Neural cell (in vitro differentiated cells): ENCODE data around the gene AKT3. TPM values are rescaled to one million over a fixed set of nuclear protein-coding genes. Genes with fewer than 3 reads are reported as not detected.

Source experiments
- H2AFZ ChIP-seq: fragments of 200-600, 300-800 bp; sonication (generic), shearing (Covaris generic); 2 replicates; pipeline ENCODE4 v1.6.0; 2014; ENCODE audit warnings: low read depth, mild to moderate bottlenecking, antibody characterized with exemption, low read length, moderate library complexity
- H3F3A ChIP-seq: fragments of 200-600 bp; shearing (Covaris generic); 2 replicates; pipeline ENCODE4 v1.6.1; 2016; ENCODE audit warnings: mild to moderate bottlenecking, moderate library complexity, mixed read lengths, antibody characterized with exemption, low read length; ENCODE audit not compliant: insufficient read depth, poor library complexity, severe bottlenecking
- H3K27ac ChIP-seq: fragments of 200-600, 300-800 bp; sonication (generic), shearing (Covaris generic); 2 replicates; pipeline ENCODE4 v1.5.1; 2014; ENCODE audit warnings: mild to moderate bottlenecking, low read length, moderate library complexity
- H3K27me3 ChIP-seq: fragments of 300-800, 200-600 bp; sonication (generic), shearing (Covaris generic); 2 replicates; pipeline ENCODE4 v1.6.0; 2014; ENCODE audit warnings: mild to moderate bottlenecking, low read depth, low read length, moderate library complexity; ENCODE audit not compliant: insufficient read depth
- H3K36me3 ChIP-seq: fragments of 300-800, 200-600 bp; sonication (generic), shearing (Covaris generic); 2 replicates; pipeline ENCODE4 v1.5.1; 2014; ENCODE audit warnings: mild to moderate bottlenecking, antibody characterized with exemption, low read length, moderate library complexity; ENCODE audit not compliant: insufficient read depth
- H3K4me2 ChIP-seq: fragments of 300-800, 200-600 bp; sonication (generic), shearing (Covaris generic); 2 replicates; pipeline ENCODE4 v1.6.0; 2014; ENCODE audit warnings: mild to moderate bottlenecking, low read length
- H3K4me3 ChIP-seq: fragments of 300-800, 200-600 bp; sonication (generic), shearing (Covaris generic); 2 replicates; pipeline ENCODE4 v1.5.1; 2014; ENCODE audit warnings: mild to moderate bottlenecking, low read length, moderate library complexity
- H3K79me2 ChIP-seq: fragments of 200-600 bp; shearing (Covaris generic); replicated peaks from 2 replicates; pipeline ENCODE4 v1.6.0; 2014; ENCODE audit warnings: mild to moderate bottlenecking, low read length, moderate library complexity; ENCODE audit not compliant: insufficient read depth
- H3K9ac ChIP-seq: fragments of 300-800, 200-600 bp; sonication (generic), shearing (Covaris generic); 2 replicates; pipeline ENCODE4 v1.6.1; 2016; ENCODE audit warnings: mild to moderate bottlenecking, low read length, mixed read lengths
- H3K9me2 ChIP-seq: fragments of 200-600 bp; shearing (Covaris generic); 2 replicates; pipeline ENCODE4 v1.6.1; 2016; ENCODE audit warnings: mild to moderate bottlenecking, low read length, mixed read lengths; ENCODE audit not compliant: insufficient read depth
- H3K9me3 ChIP-seq: fragments of 200-600, 300-800 bp; sonication (generic), shearing (Covaris generic); 2 replicates; pipeline ENCODE4 v1.6.1; 2016; ENCODE audit warnings: mild to moderate bottlenecking, mixed run types, low read length, moderate library complexity, mixed read lengths
- H4K20me1 ChIP-seq: fragments of 200-600 bp; shearing (Covaris generic); 2 replicates; pipeline ENCODE4 v1.6.1; 2016; ENCODE audit warnings: mild to moderate bottlenecking, mixed run types; ENCODE audit not compliant: insufficient read depth
- EP300 ChIP-seq: fragments of 450-650 bp; conservative IDR thresholded peaks from 2 replicates; pipeline ENCODE4 v1.6.1; 2014; ENCODE audit warnings: antibody characterized with exemption, mild to moderate bottlenecking, moderate library complexity; ENCODE audit not compliant: poor library complexity, severe bottlenecking
- EZH2 ChIP-seq: fragments of 200-600, 300-800 bp; shearing (Covaris generic), sonication (generic); IDR thresholded peaks from 2 replicates; pipeline ENCODE4 v1.6.1; 2014; ENCODE audit warnings: antibody characterized with exemption, low read length, borderline replicate concordance, mild to moderate bottlenecking; ENCODE audit not compliant: insufficient read depth, poor library complexity, severe bottlenecking
- MXI1 ChIP-seq: fragments of 450-650 bp; conservative IDR thresholded peaks from 2 replicates; pipeline ENCODE4 v1.6.1; 2014; ENCODE audit warnings: antibody characterized with exemption, mild to moderate bottlenecking; ENCODE audit not compliant: poor library complexity, severe bottlenecking
- POLR2AphosphoS5 ChIP-seq: IDR thresholded peaks from 2 replicates; pipeline ENCODE4 v1.6.1; 2012
- RAD21 ChIP-seq: fragments of 450-650 bp; conservative IDR thresholded peaks from 2 replicates; pipeline ENCODE4 v1.6.1; 2014; ENCODE audit warnings: antibody characterized with exemption, mild to moderate bottlenecking, moderate library complexity
- SMC3 ChIP-seq: fragments of 450-650 bp; conservative IDR thresholded peaks from 2 replicates; pipeline ENCODE4 v1.6.1; 2014; ENCODE audit warnings: antibody characterized with exemption, mild to moderate bottlenecking, moderate library complexity; ENCODE audit not compliant: poor library complexity
- TAF1 ChIP-seq: IDR thresholded peaks from 2 replicates; pipeline ENCODE4 v1.6.1; 2012; ENCODE audit warnings: low read depth
- polyA plus RNA-seq: library from polyadenylated mRNA; depleted of rRNA; stranded (reverse); fragments of >200 nt; gene quantifications from 2 replicates; pipeline ENCODE4 v1.2.3, GENCODE V29; 2014
- TF ChIP-seq, protein P1 (sequence below): fragments of 450-650 bp; IDR thresholded peaks from 2 replicates; pipeline ENCODE4 v1.5.1; 2014; ENCODE audit warnings: antibody characterized with exemption, mild to moderate bottlenecking, moderate library complexity; ENCODE audit not compliant: poor library complexity, severe bottlenecking
- TF ChIP-seq, protein P2 (sequence below): IDR thresholded peaks from 2 replicates; pipeline ENCODE4 v1.6.1; 2012; ENCODE audit warnings: borderline replicate concordance

The AKT3 gene
- polyA plus RNA-seq, 1 donor from 2014 or later: 46.0 TPM

DNA sequence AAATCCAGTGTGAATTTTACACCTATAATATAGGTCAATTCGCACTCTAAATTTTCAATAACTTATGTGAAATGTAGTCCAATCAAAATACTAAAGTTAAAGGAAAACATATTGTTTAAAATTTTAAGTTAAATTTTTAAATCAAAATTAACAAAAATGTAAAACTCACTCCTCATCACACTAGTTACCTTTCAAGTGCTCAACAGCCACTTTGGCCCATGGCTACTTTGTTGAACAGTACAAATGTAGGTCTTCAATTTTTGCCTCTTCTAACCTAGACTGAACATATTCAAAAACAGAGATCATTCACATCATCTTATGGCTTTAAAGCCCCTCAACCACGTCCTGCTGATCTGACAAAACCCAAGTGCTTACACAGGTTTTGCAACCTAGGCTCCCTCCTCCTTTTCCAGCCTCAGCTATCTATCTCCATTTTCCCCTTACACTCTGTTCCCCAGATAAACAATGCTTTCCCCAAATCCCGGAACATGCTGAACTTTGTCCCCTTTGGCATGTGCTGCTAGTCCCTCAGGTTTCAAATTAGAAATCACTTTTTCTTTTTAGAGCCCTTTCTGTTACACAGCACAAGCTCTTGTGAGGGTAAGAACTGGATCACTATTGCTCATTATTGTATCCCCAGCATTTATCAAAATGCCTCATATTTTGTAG, 110.6 kb downstream of the AKT3 start:
- Histone ChIP-seq H3K4me3 (no peak overlapping the region), H2AFZ (no peak overlapping the region), H4K20me1 (no peaks in the 10 kb centered on the region), H3K4me2 (no peak overlapping the region), H3K27me3 (no peaks in the 10 kb centered on the region), H3K79me2 (peaks cover 12% of the 10 kb centered on the region), H3K9me3 (no peaks in the 10 kb centered on the region), H3K27ac (no peak overlapping the region), H3F3A (no peaks in the 10 kb centered on the region), H3K9ac (no peak overlapping the region), H3K9me2 (no peaks in the 10 kb centered on the region), H3K36me3 (no peaks in the 10 kb centered on the region)
- TF ChIP-seq POLR2AphosphoS5 (no peak), MXI1 (no peak), EZH2 (no peak), SMC3 (no peak), TAF1 (no peak), RAD21 (no peak), EP300 (no peak)
- TF ChIP-seq, protein P1, sequence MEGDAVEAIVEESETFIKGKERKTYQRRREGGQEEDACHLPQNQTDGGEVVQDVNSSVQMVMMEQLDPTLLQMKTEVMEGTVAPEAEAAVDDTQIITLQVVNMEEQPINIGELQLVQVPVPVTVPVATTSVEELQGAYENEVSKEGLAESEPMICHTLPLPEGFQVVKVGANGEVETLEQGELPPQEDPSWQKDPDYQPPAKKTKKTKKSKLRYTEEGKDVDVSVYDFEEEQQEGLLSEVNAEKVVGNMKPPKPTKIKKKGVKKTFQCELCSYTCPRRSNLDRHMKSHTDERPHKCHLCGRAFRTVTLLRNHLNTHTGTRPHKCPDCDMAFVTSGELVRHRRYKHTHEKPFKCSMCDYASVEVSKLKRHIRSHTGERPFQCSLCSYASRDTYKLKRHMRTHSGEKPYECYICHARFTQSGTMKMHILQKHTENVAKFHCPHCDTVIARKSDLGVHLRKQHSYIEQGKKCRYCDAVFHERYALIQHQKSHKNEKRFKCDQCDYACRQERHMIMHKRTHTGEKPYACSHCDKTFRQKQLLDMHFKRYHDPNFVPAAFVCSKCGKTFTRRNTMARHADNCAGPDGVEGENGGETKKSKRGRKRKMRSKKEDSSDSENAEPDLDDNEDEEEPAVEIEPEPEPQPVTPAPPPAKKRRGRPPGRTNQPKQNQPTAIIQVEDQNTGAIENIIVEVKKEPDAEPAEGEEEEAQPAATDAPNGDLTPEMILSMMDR: no peak
- TF ChIP-seq, protein P2, sequence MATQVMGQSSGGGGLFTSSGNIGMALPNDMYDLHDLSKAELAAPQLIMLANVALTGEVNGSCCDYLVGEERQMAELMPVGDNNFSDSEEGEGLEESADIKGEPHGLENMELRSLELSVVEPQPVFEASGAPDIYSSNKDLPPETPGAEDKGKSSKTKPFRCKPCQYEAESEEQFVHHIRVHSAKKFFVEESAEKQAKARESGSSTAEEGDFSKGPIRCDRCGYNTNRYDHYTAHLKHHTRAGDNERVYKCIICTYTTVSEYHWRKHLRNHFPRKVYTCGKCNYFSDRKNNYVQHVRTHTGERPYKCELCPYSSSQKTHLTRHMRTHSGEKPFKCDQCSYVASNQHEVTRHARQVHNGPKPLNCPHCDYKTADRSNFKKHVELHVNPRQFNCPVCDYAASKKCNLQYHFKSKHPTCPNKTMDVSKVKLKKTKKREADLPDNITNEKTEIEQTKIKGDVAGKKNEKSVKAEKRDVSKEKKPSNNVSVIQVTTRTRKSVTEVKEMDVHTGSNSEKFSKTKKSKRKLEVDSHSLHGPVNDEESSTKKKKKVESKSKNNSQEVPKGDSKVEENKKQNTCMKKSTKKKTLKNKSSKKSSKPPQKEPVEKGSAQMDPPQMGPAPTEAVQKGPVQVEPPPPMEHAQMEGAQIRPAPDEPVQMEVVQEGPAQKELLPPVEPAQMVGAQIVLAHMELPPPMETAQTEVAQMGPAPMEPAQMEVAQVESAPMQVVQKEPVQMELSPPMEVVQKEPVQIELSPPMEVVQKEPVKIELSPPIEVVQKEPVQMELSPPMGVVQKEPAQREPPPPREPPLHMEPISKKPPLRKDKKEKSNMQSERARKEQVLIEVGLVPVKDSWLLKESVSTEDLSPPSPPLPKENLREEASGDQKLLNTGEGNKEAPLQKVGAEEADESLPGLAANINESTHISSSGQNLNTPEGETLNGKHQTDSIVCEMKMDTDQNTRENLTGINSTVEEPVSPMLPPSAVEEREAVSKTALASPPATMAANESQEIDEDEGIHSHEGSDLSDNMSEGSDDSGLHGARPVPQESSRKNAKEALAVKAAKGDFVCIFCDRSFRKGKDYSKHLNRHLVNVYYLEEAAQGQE: no peak

DNA sequence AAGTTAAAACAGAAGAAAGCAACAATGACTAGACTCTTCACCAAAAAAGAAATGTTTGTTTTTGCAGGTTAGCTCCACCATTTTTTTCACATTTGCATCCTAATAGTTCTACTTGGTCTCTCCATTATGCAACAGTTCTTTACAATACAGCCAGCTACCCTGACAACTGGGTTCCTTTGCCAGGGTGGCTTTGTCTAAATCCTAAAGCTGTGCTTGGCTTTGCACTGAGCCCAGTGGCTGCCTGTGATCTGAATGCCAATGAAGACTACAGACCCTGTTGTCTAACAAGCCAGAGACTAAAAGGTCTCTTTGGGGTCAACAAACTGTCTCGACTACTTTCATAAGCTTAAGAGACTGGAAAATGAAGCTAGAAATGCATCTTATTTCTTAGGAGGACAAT, 112.0 kb downstream of the AKT3 start:
- H3K36me3 ChIP-seq: no peaks in the 10 kb centered on the region
- H3K9me2 ChIP-seq: no peaks in the 10 kb centered on the region
- no peak overlapping the region for H3K4me2 ChIP-seq
- no peaks in the 10 kb centered on the region for H3F3A ChIP-seq
- H3K79me2 ChIP-seq: peaks cover 2% of the 10 kb centered on the region
- H3K27ac ChIP-seq: no peak overlapping the region
- H3K9ac ChIP-seq: no peak overlapping the region
- no peak overlapping the region for H2AFZ ChIP-seq
- H3K4me3 ChIP-seq: no peak overlapping the region
- H4K20me1 ChIP-seq: no peaks in the 10 kb centered on the region
- no peak for TF ChIP-seq EP300
- TF ChIP-seq SMC3: no peak
- TF ChIP-seq MXI1: no peak
- no peak for TF ChIP-seq TAF1
- no peak for TF ChIP-seq EZH2
- TF ChIP-seq, protein P1: no peak
- TF ChIP-seq RAD21: no peak
- no peak for TF ChIP-seq POLR2AphosphoS5
- TF ChIP-seq, protein P2: no peak
- H3K9me3 ChIP-seq: no peaks in the 10 kb centered on the region
- no peaks in the 10 kb centered on the region for H3K27me3 ChIP-seq
